Right lobe of liver (tissue), 6 donors: Measurements from ENCODE around the gene VARS1. TPM values are rescaled to one million over a fixed set of nuclear protein-coding genes. Genes with fewer than 3 reads are reported as not detected.

Experiments
- ATAC-seq, 4 donors: fragments of 200-7000 bp; cut with Tn5 transposase; one replicate each; pipeline ENCODE4 v1.9.1; 2020; ENCODE audit warnings: mild to moderate bottlenecking in 4 of 4, moderate library complexity in 4 of 4
- DNase-seq, 3 donors: peaks; one replicate each; pipeline ENCODE4 v3.0.0-alpha.2; 2020
- H3K27ac ChIP-seq, 3 donors: fragments of 200-600 bp; one replicate each; pipeline ENCODE4 v1.8.0; 2022
- H3K27me3 ChIP-seq, 2 donors: fragments of 200-600 bp; one replicate each; pipeline ENCODE4 v1.8.0; 2022
- H3K36me3 ChIP-seq, 4 donors: fragments of 200-600 bp; sonication (generic) in 1 of 4; one replicate each; pipeline versions ENCODE4 v1.5.1 to v1.8.0; 2017 to 2022; ENCODE audit warnings: control low read depth in 1 of 4
- H3K4me1 ChIP-seq, 4 donors: fragments of 200-600 bp; sonication (generic) in 1 of 4; one replicate each; pipeline versions ENCODE4 v1.5.1 to v1.8.0; 2017 to 2022; ENCODE audit warnings: control low read depth in 1 of 4
- H3K4me3 ChIP-seq, 3 donors: fragments of 200-600 bp; one replicate each; pipeline ENCODE4 v1.8.0; 2022
- H3K9me3 ChIP-seq, 4 donors: fragments of 200-600 bp; sonication (generic) in 1 of 4; one replicate each; pipeline versions ENCODE4 v1.5.1 to v1.8.0; 2017 to 2022; ENCODE audit warnings: control low read depth in 1 of 4
- CTCF ChIP-seq, 4 donors: fragments of 200-600 bp in 3 of 4; fragments of 450-650 bp in 1 of 4; IDR thresholded peaks; one replicate each; pipeline versions ENCODE4 v1.5.1 to v1.8.0; 2016 to 2022; ENCODE audit warnings: antibody characterized with exemption in 4 of 4, mild to moderate bottlenecking in 2 of 4
- POLR2A ChIP-seq: fragments of 450-650 bp; IDR thresholded peaks from one replicate; pipeline ENCODE4 v1.6.1; 2017; ENCODE audit warnings: antibody characterized with exemption, mild to moderate bottlenecking
- WGBS: methylation state at CpG from one replicate; pipeline ENCODE4 v1.1.6; 2018; ENCODE audit warnings: low coverage, low lambda C conversion rate; ENCODE audit not compliant: insufficient coverage; ENCODE audit errors: missing lambda C conversion rate; 5-methylcytosine and 5-hydroxymethylcytosine counted together
- intact Hi-C, 2 donors: fragments of 100-400 bp; cut with DNase I; formaldehyde crosslinking; loops; one replicate each; pipeline versions ENCODE4 v1.11.2 to v1.14.1; 2022
- total RNA-seq, 6 experiments: library from RNA; depleted of rRNA in 2 of 6; stranded (reverse); fragments of >200 nt in 2 of 6; fragmentation: NEBNext Ultra II Directional in 3 of 6; extraction: Animal tissue kit (Norgen Biotek cat#: 25700) in 3 of 6; gene quantifications; one replicate each; pipeline versions ENCODE4 v1.1.0 to v1.2.4, GENCODE V29; 2016 to 2023
- donor health status: DM: no; HTN: yes; CAD: no.
- donor health status: DM: no; HTN: no; CAD: no.
- donor health status: DM: no; HTN: no; CAD: no.
- donor health status: DM: no; HTN: yes; CAD: no.
- donor health status: DM: no; HTN: yes; CAD: no.

Gene VARS1
- total RNA-seq, 6 experiments from 2014 or later: 31.0 to 58.1 (median 41.0) TPM

GRCh38 chr6:31799781-31800180 is 4.2 kb upstream of the VARS1 start:
- no peaks in the 10 kb centered on the region for H3K36me3 ChIP-seq
- TF ChIP-seq CTCF (IDR thresholded peaks at IDR 0.05) (no peak), POLR2A (no peak)
- no peak for ATAC-seq
- no peak overlapping the region for H3K4me3 ChIP-seq
- peaks cover 0 to 7% (median under 1%) of the 10 kb centered on the region in 4 donors for H3K4me1 ChIP-seq
- no peak overlapping the region for H3K27ac ChIP-seq
- H3K9me3 ChIP-seq: no peaks in the 10 kb centered on the region
- no peak for DNase-seq
- WGBS: 97% methylated on average over 12 of the region's 12 CpGs
- no peaks in the 10 kb centered on the region for H3K27me3 ChIP-seq
- intact Hi-C loops: no loop called here

- DNase-seq (no peak), ATAC-seq (no peak)
- intact Hi-C loops: no loop called here
- H3K9me3 ChIP-seq: no peaks in the 10 kb centered on the region
- H3K36me3 ChIP-seq: no peaks in the 10 kb centered on the region
- 71% methylated on average over 5 of the region's 5 CpGs for WGBS
- TF ChIP-seq CTCF (IDR thresholded peaks at IDR 0.05) (no peak), POLR2A (no peak)
- no peaks in the 10 kb centered on the region for H3K27me3 ChIP-seq
- H3K27ac ChIP-seq: peak overlapping the region in 2 of 3 donors; percentile 4 to 33
- H3K4me1 ChIP-seq: peaks cover 0 to 12% (median 4%) of the 10 kb centered on the region in 4 donors
- H3K4me3 ChIP-seq: no peak overlapping the region
These were observed 2.0 kb upstream of the VARS1 start for GRCh38 chr6:31797588-31797987.

- no peaks in the 10 kb centered on the region for H3K9me3 ChIP-seq
- H3K36me3 ChIP-seq: no peaks in the 10 kb centered on the region
- intact Hi-C loops: no loop called here
- TF ChIP-seq CTCF (IDR thresholded peaks at IDR 0.05): no peak
- TF ChIP-seq POLR2A: no peak
- H3K4me3 ChIP-seq: no peak overlapping the region
- peaks cover 0 to 12% (median 4%) of the 10 kb centered on the region in 4 donors for H3K4me1 ChIP-seq
- DNase-seq: no peak
- H3K27me3 ChIP-seq: no peaks in the 10 kb centered on the region
- no peak overlapping the region for H3K27ac ChIP-seq
- ATAC-seq: no peak
- WGBS: 94% methylated on average over 2 of the region's 2 CpGs
These were observed 1.4 kb upstream of the VARS1 start for GRCh38 chr6:31796993-31797385.

GRCh38 chr6:31794866-31795615 is 511 bp downstream of the VARS1 start:
- Histone ChIP-seq H3K27ac (peak overlapping the region; percentile 92 to 99 (median 94)), H3K9me3 (no peaks in the 10 kb centered on the region), H3K4me3 (peak overlapping the region; percentile 80 to 97 (median 90)), H3K4me1 (peaks cover 0 to 17% (median 4%) of the 10 kb centered on the region in 4 donors), H3K36me3 (no peaks in the 10 kb centered on the region), H3K27me3 (no peaks in the 10 kb centered on the region)
- TF ChIP-seq POLR2A (no peak), CTCF (IDR thresholded peaks at IDR 0.05) (no peak)
- intact Hi-C loops: no loop called here
- peak in 3 of 4 donors; percentile 2 to 8 (median 2) for ATAC-seq
- peak in 2 of 3 donors; percentile 44 to 52 for DNase-seq
- WGBS: 3% methylated on average over 27 of the region's 44 CpGs
